GM21723 (cell line): ENCODE measurements around the gene TSEN2.
"Not testable (repeated sequence)": the region's sequence is repeated elsewhere in the genome, so short reads cannot be mapped to it uniquely, and the experiment has no call there.

Source experiments
- ATAC-seq: cut with Tn5 transposase; IDR thresholded peaks from one replicate; pipeline ENCODE4 v1.9.1; 2021; ENCODE audit warnings: mild to moderate bottlenecking, moderate library complexity; ENCODE audit not compliant: unreplicated experiment

TSEN2 gene

GRCh38 chr3:12470680-12471079 is 13.6 kb upstream of the TSEN2 start:
- no peak for ATAC-seq

GRCh38 chr3:12471241-12471640 is 13.0 kb upstream of the TSEN2 start:
- ATAC-seq, result no peak

GRCh38 chr3:12472000-12472610 is 12.2 kb upstream of the TSEN2 start:
- no peak for ATAC-seq

- no peak for ATAC-seq
Observed at GRCh38 chr3:12472796-12473195, 11.5 kb upstream of the TSEN2 start.

GRCh38 chr3:12473511-12473910 is 10.8 kb upstream of the TSEN2 start:
- ATAC-seq, result no peak

- ATAC-seq, result no peak
Observed at GRCh38 chr3:12476238-12476897, 7.9 kb upstream of the TSEN2 start.

- no peak for ATAC-seq
Observed at GRCh38 chr3:12477256-12477655, 7.0 kb upstream of the TSEN2 start.

GRCh38 chr3:12478326-12478725 is 6.0 kb upstream of the TSEN2 start:
- no peak for ATAC-seq

GRCh38 chr3:12479198-12479597 is 5.1 kb upstream of the TSEN2 start:
- not testable (repeated sequence) for ATAC-seq

GRCh38 chr3:12479919-12480427 is 4.3 kb upstream of the TSEN2 start:
- no peak for ATAC-seq

GRCh38 chr3:12483410-12483809 is 870 bp upstream of the TSEN2 start:
- ATAC-seq, result no peak

GRCh38 chr3:12483872-12484197 is 445 bp upstream of the TSEN2 start:
- no peak for ATAC-seq

GRCh38 chr3:12484983-12485327 is 675 bp downstream of the TSEN2 start:
- no peak for ATAC-seq

- no peak for ATAC-seq
Observed at GRCh38 chr3:12486001-12486400, 1.7 kb downstream of the TSEN2 start.

- ATAC-seq, result no peak
Observed at GRCh38 chr3:12486916-12487315, 2.6 kb downstream of the TSEN2 start.

GRCh38 chr3:12487336-12487735 is 3.1 kb downstream of the TSEN2 start:
- no peak for ATAC-seq

- no peak for ATAC-seq
Observed at GRCh38 chr3:12487786-12488185, 3.5 kb downstream of the TSEN2 start.

- no peak for ATAC-seq
Observed at GRCh38 chr3:12489368-12489767, 5.1 kb downstream of the TSEN2 start.

- no peak for ATAC-seq
Observed at GRCh38 chr3:12489832-12490231, 5.6 kb downstream of the TSEN2 start.

GRCh38 chr3:12490547-12490946 is 6.3 kb downstream of the TSEN2 start:
- no peak for ATAC-seq

GRCh38 chr3:12495749-12496452 is 11.6 kb downstream of the TSEN2 start:
- no peak for ATAC-seq

- no peak for ATAC-seq
Observed at GRCh38 chr3:12496453-12496761, 12.1 kb downstream of the TSEN2 start.
